ENCODE measurements around the gene MUSTN1. TPM values are rescaled to one million over a fixed set of nuclear protein-coding genes. Genes with fewer than 3 reads are reported as not detected.

MUSTN1 gene
- 2.1 TPM for total RNA-seq

DNA sequence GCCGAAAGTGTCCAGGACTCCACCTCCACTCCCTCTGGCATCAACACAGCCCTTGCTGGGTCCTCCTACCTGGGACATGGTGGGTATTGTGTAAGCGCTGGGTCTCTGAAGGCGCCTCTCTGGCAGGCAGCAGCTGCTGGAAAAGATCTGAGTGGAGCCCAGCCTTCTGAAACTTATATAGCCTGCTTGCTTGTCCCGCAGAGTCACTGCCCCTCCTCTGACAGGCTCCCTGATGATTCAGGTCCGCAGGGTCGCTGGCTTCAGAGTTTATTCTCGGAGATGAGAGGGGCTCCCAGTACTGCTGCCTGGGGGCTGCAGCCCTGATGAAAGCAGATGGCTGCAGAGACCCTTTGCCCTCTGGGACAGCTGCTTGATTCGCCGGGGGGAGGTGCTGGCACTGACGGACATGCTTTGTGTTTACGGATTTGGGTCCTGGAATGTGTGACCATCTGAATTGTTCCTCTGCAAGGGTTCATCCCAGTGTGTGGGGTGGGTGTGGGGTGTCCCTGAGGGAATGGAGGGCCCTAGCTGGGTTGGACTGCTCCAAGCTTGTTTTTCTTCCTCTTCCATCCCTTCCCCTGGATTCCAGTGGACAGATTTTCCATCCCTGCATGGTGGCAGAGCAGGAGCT is at the start of gene MUSTN1:
TSS of gene MUSTN1 (minus strand) at position 149 of the 631 bp plus-strand sequence. CDS start at position 78, 71 bp downstream.
- Histone ChIP-seq H3K4me1 (ENCODE audit: insufficient read depth, low read length) (peaks cover 20% of the 10 kb centered on the region), H3K9me3 (ENCODE audit: low read depth, low read length) (no peaks in the 10 kb centered on the region), H3K27me3 (ENCODE audit: insufficient read depth, low read length) (no peaks in the 10 kb centered on the region), H3K4me3 (ENCODE audit: low read length) (no peak within 1 kb of the TSS)

DNA sequence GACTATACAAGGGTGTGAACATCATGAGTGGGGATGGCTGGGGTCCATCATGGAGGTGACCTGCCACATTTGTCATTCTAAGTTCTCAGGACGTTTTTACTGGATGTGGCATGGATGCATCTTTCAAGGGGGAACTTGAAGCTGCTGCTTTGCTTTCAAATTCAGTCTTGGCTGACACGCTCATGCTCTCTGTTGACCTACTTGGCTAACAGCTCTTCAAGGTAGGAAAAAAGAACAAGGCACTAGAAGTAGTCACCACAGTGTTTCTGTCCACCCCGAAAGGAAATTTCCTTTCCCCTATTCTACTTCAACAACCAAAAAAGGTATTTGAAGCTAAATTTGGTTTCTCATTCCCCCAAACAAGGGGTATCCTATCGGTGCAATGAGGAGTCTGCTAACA is 47.6 kb upstream of the MUSTN1 start:
- H3K4me3 ChIP-seq (ENCODE audit: low read length) = no peak overlapping the region
- no peaks in the 10 kb centered on the region for H3K27me3 ChIP-seq (ENCODE audit: insufficient read depth, low read length)

DNA sequence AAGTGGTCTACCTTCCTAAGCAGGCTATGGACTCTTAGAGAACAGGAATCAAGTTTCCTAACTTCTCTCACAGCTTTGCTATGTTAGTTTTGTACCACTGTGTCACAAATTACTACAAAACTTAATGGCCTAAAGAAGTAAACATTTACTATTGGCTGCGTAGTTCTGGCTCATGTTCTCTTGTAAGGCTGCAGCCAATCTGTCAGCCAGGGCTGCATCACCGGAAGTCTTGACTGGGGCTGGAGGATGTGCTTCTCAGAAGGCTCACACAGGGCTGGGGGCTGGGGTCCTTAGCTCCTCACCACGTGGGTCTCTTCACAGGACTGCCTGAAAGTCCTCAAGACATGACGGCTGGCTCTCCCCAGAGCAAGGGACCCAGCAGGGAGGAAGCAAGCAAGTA is 47.1 kb upstream of the MUSTN1 start:
- no peaks in the 10 kb centered on the region for H3K4me1 ChIP-seq (ENCODE audit: insufficient read depth, low read length)
- no peaks in the 10 kb centered on the region for H3K9me3 ChIP-seq (ENCODE audit: low read depth, low read length)
- H3K4me3 ChIP-seq (ENCODE audit: low read length) = no peak overlapping the region
- H3K27me3 ChIP-seq (ENCODE audit: insufficient read depth, low read length) = no peaks in the 10 kb centered on the region

More for the DNA sequence above, 47.6 kb upstream of the MUSTN1 start:
- H3K9me3 ChIP-seq (ENCODE audit: low read depth, low read length) = no peaks in the 10 kb centered on the region
- no peaks in the 10 kb centered on the region for H3K4me1 ChIP-seq (ENCODE audit: insufficient read depth, low read length)

DNA sequence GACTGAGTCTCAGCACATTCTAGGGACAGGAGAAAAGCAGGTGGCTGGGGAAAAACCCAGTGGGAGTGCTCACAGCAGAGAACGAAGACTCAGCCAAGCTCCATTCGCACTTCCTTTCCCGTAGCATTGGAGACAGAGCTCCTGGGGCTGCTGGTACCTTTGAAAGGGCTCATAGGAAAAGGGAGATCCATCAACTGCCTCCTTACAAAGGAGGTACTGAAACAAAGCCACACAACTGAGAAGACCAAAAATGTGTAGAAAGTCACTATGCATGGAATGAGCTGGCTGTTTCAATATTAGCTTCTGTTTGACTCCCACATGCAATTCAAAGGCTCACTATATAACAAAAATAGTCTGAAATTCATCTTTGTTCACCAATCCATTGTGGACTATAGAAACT is 45.7 kb upstream of the MUSTN1 start:
- no peaks in the 10 kb centered on the region for H3K9me3 ChIP-seq (ENCODE audit: low read depth, low read length)
- no peaks in the 10 kb centered on the region for H3K27me3 ChIP-seq (ENCODE audit: insufficient read depth, low read length)
- peaks cover 4% of the 10 kb centered on the region for H3K4me1 ChIP-seq (ENCODE audit: insufficient read depth, low read length)
- no peak overlapping the region for H3K4me3 ChIP-seq (ENCODE audit: low read length)

DNA sequence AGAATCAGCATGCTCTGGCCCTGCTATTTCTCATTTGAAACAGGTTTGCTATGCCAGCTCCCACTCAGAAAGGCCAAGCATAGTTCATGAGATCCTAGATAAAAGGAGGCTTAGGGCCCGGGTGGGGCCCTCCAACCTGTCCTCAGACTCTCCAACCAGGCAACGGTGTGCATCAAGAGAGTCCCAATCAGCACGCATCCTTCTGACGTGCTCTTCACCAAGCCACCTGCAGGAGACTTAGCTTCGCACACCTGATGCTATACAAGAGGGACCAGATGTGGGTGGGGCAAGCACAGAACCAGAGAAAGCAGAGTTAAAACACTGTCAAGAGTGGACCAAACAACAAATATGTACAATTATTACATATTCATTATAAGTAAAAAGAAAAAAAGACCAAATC is 45.2 kb upstream of the MUSTN1 start:
- Histone ChIP-seq H3K9me3 (ENCODE audit: low read depth, low read length) (no peaks in the 10 kb centered on the region), H3K4me1 (ENCODE audit: insufficient read depth, low read length) (peaks cover 8% of the 10 kb centered on the region), H3K4me3 (ENCODE audit: low read length) (no peak overlapping the region), H3K27me3 (ENCODE audit: insufficient read depth, low read length) (no peaks in the 10 kb centered on the region)

DNA sequence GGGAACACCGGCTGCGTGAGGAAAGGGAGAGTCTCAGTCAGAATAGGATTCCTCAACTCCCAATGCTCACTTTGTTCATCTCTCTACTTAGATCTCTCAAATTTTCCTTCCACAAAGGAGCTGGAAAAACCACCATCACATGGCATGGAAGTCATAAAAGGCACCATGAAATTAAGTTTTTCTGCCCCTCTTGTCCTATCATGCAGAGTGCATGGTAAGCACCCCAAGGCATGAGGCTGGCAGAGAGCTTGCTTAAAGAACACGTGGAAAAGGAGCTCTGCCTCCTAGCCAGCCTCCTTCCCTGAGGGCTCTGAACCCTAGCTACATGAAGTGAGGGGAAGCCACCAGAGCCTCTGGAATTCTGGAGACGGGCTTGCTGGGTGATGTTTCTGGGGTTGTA is 44.8 kb upstream of the MUSTN1 start:
- peaks cover 13% of the 10 kb centered on the region for H3K4me1 ChIP-seq (ENCODE audit: insufficient read depth, low read length)
- H3K27me3 ChIP-seq (ENCODE audit: insufficient read depth, low read length) = no peaks in the 10 kb centered on the region
- no peak overlapping the region for H3K4me3 ChIP-seq (ENCODE audit: low read length)
- no peaks in the 10 kb centered on the region for H3K9me3 ChIP-seq (ENCODE audit: low read depth, low read length)

DNA sequence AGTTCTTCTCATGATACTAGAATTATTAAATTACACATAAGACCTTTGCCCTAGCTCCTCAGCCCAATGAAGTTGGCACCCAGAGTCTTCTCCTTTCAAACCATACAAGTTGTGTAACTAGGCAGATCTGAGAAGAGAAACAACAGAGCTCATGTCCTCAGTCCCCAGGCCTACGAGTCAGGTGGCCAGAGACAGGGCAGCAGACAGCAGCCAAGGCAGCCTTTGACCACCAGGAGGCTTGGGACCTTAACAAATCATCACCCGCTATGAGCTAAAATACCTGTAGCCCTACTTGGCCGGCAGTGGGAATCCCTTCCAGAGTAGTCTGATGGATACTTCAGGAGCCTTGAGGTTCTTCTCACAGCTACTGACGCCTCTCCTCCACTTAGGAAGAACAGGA is 44.3 kb upstream of the MUSTN1 start:
- H3K4me1 ChIP-seq (ENCODE audit: insufficient read depth, low read length) = peaks cover 16% of the 10 kb centered on the region
- H3K27me3 ChIP-seq (ENCODE audit: insufficient read depth, low read length) = no peaks in the 10 kb centered on the region
- H3K4me3 ChIP-seq (ENCODE audit: low read length) = no peak overlapping the region
- no peaks in the 10 kb centered on the region for H3K9me3 ChIP-seq (ENCODE audit: low read depth, low read length)

DNA sequence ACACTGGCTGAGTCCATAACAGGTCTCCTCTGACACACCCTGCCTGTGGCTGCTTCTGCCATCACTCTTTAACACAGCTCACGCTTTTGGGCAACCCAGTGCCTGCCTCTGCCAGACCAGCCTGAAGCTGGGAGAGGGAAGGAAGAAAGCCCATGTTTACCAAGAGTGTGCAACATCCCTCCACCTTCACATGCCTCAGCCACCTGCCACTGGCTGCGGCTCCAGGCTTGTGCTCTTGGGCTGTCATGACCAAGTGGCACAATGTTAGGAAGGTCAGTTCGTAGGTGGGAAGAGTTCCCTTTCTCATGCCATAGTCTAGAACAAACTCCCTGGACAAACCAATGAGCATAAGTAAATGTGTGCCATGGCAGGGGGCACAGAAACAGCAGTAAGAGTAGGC is 42.3 kb upstream of the MUSTN1 start:
- Histone ChIP-seq H3K27me3 (ENCODE audit: insufficient read depth, low read length) (no peaks in the 10 kb centered on the region), H3K9me3 (ENCODE audit: low read depth, low read length) (no peaks in the 10 kb centered on the region), H3K4me3 (ENCODE audit: low read length) (no peak overlapping the region), H3K4me1 (ENCODE audit: insufficient read depth, low read length) (peaks cover 21% of the 10 kb centered on the region)

DNA sequence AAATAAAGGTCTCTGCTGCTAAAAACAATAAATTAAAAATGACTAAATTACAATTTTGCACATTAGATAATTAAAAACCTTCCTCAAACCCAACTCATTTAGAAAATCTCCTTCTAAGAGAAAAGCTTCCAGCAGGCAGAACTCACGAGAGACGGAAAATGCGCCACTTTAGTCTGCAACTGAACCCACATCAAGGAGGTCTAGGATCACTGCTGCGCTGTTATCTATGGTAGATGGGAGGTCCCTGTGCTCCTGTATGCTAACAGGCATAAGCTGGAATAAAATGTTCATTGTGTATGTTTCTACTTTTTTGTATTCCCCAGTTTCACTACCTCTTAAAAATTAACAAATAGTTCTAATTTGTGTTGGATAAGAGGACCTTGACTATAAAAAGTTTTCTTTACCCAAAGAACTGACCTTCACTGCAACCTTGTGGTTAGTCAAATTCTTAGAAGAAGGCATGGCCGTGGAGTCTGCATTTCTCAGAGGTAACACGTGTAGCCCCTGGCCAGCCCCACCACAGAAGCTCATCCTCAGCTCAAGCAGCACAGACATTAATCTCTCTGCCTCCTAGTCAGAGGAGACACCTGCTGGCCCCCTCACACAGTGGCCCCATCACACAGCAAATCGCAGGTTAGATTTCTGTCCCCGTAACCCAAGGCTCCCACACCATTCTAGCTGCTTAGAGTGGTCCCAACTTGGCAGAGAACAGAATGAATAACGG is 40.2 kb upstream of the MUSTN1 start:
- H3K4me1 ChIP-seq (ENCODE audit: insufficient read depth, low read length) = peaks cover 21% of the 10 kb centered on the region
- no peaks in the 10 kb centered on the region for H3K9me3 ChIP-seq (ENCODE audit: low read depth, low read length)
- no peak overlapping the region for H3K4me3 ChIP-seq (ENCODE audit: low read length)
- H3K27me3 ChIP-seq (ENCODE audit: insufficient read depth, low read length) = no peaks in the 10 kb centered on the region

DNA sequence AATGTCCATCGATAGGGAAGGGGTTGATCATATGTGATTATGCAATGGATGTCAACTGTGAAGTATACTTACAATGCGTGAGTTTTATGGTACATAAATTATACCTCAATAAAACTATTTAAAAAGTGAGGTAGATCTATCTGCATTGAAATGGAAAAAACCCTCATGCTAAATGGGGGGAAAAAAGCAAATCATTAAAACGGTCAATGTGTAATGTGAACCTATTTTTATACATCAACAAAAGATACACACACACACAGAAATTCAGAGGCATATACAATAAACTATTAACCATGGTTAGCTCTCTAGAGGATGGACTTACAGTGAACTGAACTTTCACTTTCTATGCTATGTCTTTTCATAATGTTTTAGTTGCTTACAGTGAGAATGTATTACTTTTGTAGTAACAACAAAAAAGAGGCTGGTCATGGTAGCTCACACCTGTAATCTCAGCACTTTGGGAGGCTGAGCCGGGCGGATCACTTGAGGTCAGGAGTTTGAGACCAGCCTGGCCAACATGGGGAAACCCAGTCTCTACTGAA is 39.4 kb upstream of the MUSTN1 start:
- Histone ChIP-seq H3K4me3 (ENCODE audit: low read length) (no peak overlapping the region), H3K9me3 (ENCODE audit: low read depth, low read length) (no peaks in the 10 kb centered on the region), H3K27me3 (ENCODE audit: insufficient read depth, low read length) (no peaks in the 10 kb centered on the region), H3K4me1 (ENCODE audit: insufficient read depth, low read length) (peaks cover 21% of the 10 kb centered on the region)

DNA sequence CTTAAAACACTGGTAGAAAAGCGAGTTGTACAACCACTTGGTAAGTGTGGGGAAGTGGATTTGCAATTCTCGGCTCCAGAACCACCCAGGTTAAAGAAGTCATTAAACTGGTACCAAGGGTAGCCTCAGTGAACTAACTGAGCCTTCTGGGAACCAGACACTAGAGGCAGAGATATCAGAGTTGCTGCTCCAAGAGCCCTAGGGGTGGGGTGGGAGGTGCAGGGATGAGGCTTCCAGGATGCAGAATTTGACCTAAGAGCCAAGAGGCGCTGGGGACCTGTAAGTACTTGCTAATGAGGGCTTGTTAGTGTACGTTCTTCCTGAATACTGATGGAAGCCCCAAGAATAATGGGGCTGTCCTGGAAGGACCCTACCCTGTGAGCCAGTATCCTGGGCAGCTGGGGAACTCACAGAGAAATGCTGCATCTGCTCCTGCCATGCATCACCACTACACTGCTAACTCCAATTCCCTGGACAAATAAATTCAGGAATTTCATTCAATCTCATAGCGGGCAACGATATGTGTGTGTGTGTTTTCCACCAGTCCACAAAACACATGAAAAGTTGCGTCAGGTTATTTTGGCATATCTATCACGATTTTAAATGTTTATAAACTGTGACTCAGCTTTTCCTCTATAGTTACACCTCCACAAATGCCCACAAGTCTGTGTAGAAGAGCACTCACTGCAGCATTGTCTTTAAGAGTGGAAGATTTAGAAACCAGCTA is 38.8 kb upstream of the MUSTN1 start:
- Histone ChIP-seq H3K27me3 (ENCODE audit: insufficient read depth, low read length) (no peaks in the 10 kb centered on the region), H3K4me3 (ENCODE audit: low read length) (no peak overlapping the region), H3K9me3 (ENCODE audit: low read depth, low read length) (no peaks in the 10 kb centered on the region), H3K4me1 (ENCODE audit: insufficient read depth, low read length) (peaks cover 21% of the 10 kb centered on the region)

DNA sequence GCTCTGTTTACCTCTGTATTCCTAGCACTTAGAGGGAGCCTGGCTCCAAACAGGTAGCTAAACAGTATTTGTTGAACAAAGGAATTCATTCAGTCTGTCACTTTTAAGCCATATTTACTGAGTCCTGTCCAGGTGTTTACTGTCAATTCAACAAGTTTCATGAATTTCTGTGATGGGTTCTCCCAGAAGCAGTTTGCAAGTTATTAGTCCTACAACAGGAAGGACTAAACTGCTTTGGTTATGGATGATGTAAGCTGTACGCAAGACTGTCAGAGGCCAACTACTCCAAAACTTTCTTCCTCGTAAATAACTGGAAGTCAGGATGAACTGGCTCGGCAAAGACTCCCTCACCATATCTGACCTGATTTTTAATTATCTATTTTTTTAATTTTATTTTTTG is 37.4 kb upstream of the MUSTN1 start:
- Histone ChIP-seq H3K4me3 (ENCODE audit: low read length) (no peak overlapping the region), H3K27me3 (ENCODE audit: insufficient read depth, low read length) (no peaks in the 10 kb centered on the region), H3K9me3 (ENCODE audit: low read depth, low read length) (no peaks in the 10 kb centered on the region), H3K4me1 (ENCODE audit: insufficient read depth, low read length) (peaks cover 21% of the 10 kb centered on the region)

DNA sequence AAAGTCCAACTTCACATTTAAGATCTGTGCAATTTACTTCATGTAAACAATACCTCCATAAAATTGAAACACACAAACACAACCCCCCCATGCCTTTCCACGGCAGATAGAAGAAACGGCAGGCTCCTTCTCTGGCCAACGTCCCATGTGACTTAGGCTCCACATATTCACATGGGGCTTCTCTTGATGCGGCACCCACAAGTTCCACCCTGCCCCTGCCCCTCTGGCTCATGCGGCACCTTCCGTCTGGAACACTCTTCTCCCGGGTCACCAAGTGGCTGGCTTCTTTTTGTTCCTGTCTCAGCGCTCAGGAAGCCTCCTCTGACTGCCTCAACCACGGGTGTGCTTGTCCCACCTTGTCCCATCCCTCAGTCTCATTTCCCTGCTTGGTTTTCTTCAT is 36.9 kb upstream of the MUSTN1 start:
- Histone ChIP-seq H3K4me1 (ENCODE audit: insufficient read depth, low read length) (peaks cover 21% of the 10 kb centered on the region), H3K9me3 (ENCODE audit: low read depth, low read length) (no peaks in the 10 kb centered on the region), H3K27me3 (ENCODE audit: insufficient read depth, low read length) (no peaks in the 10 kb centered on the region), H3K4me3 (ENCODE audit: low read length) (no peak overlapping the region)

DNA sequence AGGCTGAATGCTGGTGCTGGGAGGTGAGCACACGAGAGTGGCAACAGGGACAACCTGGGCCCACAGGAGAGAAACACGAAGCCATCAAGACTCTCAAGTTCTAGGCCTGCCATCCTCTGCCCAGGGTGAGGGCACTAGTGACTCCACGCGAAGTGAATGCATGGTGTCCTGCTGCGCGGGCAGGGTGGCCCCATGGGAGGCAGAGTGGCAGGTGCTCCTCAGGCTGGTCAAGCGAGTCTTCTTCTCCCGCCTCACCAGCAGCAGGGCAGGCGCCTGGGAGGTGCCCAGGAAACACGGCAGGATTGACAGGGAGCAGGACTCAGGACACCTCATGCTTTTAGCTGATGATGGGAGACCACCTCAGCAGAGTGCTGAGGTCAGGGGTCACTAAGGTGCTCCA is 35.7 kb upstream of the MUSTN1 start:
- Histone ChIP-seq H3K27me3 (ENCODE audit: insufficient read depth, low read length) (no peaks in the 10 kb centered on the region), H3K4me3 (ENCODE audit: low read length) (no peak overlapping the region), H3K4me1 (ENCODE audit: insufficient read depth, low read length) (peaks cover 16% of the 10 kb centered on the region), H3K9me3 (ENCODE audit: low read depth, low read length) (no peaks in the 10 kb centered on the region)

DNA sequence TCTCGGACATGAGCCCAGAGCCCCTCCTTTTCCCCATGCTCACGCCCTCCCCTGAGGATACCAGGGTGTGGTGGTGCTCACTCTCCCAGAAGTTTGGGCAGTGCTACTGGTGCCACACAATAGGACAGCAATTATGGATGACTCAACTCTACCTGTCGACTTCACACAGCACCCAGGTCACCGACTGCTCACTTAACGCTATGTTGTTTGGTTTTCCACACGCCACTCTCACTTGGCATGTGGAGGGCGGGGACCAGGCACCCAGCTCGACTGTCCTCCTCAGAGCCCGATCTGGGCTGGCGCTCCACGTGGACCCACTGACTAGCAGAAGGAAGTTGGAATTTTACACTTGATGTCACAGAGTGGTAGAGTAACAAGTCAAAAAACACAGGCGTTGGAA is 31.6 kb upstream of the MUSTN1 start:
- no peaks in the 10 kb centered on the region for H3K4me1 ChIP-seq (ENCODE audit: insufficient read depth, low read length)
- no peaks in the 10 kb centered on the region for H3K27me3 ChIP-seq (ENCODE audit: insufficient read depth, low read length)
- no peaks in the 10 kb centered on the region for H3K9me3 ChIP-seq (ENCODE audit: low read depth, low read length)
- no peak overlapping the region for H3K4me3 ChIP-seq (ENCODE audit: low read length)

All from mononuclear cell (primary cell).